Vagina (tissue), 2 donors: ENCODE data around the gene EP300. TPM values are rescaled to one million over a fixed set of nuclear protein-coding genes. Genes with fewer than 3 reads are reported as not detected.
"Not testable (repeated sequence)": the region's sequence is repeated elsewhere in the genome, so short reads cannot be mapped to it uniquely, and the experiment has no call there.

ENCODE experiments used
- DNase-seq, 2 donors: peaks; one replicate each; pipeline ENCODE4 v3.0.0-alpha.2; 2017; ENCODE audit errors: extremely low spot score in 2 of 2
- H3K27ac ChIP-seq: fragments of 200-600 bp; sonication (generic); one replicate; pipeline ENCODE4 v1.5.1; 2019
- H3K27me3 ChIP-seq: fragments of 200-600 bp; sonication (generic); one replicate; pipeline ENCODE4 v1.5.1; 2019
- H3K36me3 ChIP-seq, 2 donors: fragments of 200-600 bp; sonication (generic); one replicate each; pipeline ENCODE4 v1.5.1; 2017 to 2019
- H3K4me1 ChIP-seq: fragments of 200-600 bp; sonication (generic); one replicate; pipeline ENCODE4 v1.5.1; 2019
- H3K4me3 ChIP-seq, 2 donors: fragments of 200-600 bp; sonication (generic); 1 replicate in 1 of 2; 2 replicates in 1 of 2; pipeline ENCODE4 v1.5.1; 2016 to 2019
- H3K9me3 ChIP-seq: fragments of 200-600 bp; sonication (generic); one replicate; pipeline ENCODE4 v1.5.1; 2019
- CTCF ChIP-seq, 3 experiments: fragments of 450-650 bp in 2 of 3; fragments of 200-600 bp in 1 of 3; sonication (generic) in 1 of 3; IDR thresholded peaks; one replicate each; pipeline ENCODE4 v1.5.1; 2017 to 2019; ENCODE audit warnings: antibody characterized with exemption in 3 of 3, mild to moderate bottlenecking in 2 of 3, moderate library complexity in 2 of 3
- POLR2A ChIP-seq, 2 donors: fragments of 450-650 bp; IDR thresholded peaks; one replicate each; pipeline ENCODE4 v1.6.1; 2017; ENCODE audit warnings: antibody characterized with exemption in 2 of 2, mild to moderate bottlenecking in 2 of 2, moderate library complexity in 2 of 2
- POLR2AphosphoS5 ChIP-seq, 2 donors: sonication (generic); formaldehyde crosslinking; IDR thresholded peaks; one replicate each; pipeline ENCODE4 v1.9.0; 2017; ENCODE audit warnings: antibody characterized with exemption in 2 of 2, mild to moderate bottlenecking in 2 of 2, low read depth in 1 of 2; ENCODE audit not compliant: insufficient read depth in 1 of 2
- intact Hi-C: fragments of 100-400 bp; cut with DNase I; formaldehyde crosslinking; loops from one replicate; pipeline ENCODE4 v1.15.1; 2023
- total RNA-seq: library from RNA; depleted of rRNA; stranded (reverse); fragments of >200 nt; gene quantifications from one replicate; pipeline ENCODE4 v1.2.3, GENCODE V29; 2016

Gene EP300
- total RNA-seq, 1 donor from 2014 or later = 99.9 TPM

- H3K4me1 ChIP-seq = no peaks in the 10 kb centered on the region
- no peaks in the 10 kb centered on the region for H3K9me3 ChIP-seq
- H3K27ac ChIP-seq = no peak overlapping the region
- no peaks in the 10 kb centered on the region for H3K36me3 ChIP-seq
- H3K4me3 ChIP-seq = no peak overlapping the region
- DNase-seq = no peak
- no peak for TF ChIP-seq POLR2A (IDR thresholded peaks at IDR 0.05)
- no peak for TF ChIP-seq CTCF (IDR thresholded peaks at IDR 0.05)
- no peak for TF ChIP-seq POLR2AphosphoS5 (IDR thresholded peaks at IDR 0.05; ENCODE audit: insufficient read depth in 1 of 2, low read depth in 1 of 2)
- H3K27me3 ChIP-seq = no peaks in the 10 kb centered on the region
- intact Hi-C loops = no loop called here
Measured at GRCh38 chr22:41062146-41062545, 30.2 kb upstream of the EP300 start.

GRCh38 chr22:41064326-41064725 lies 28.1 kb upstream of the EP300 start:
- H3K36me3 ChIP-seq, intact Hi-C loops, H3K27me3 ChIP-seq, H3K9me3 ChIP-seq, DNase-seq, H3K4me1 ChIP-seq, H3K4me3 ChIP-seq, H3K27ac ChIP-seq: not testable (repeated sequence)

- H3K9me3 ChIP-seq, intact Hi-C loops, H3K4me1 ChIP-seq, DNase-seq, H3K4me3 ChIP-seq, H3K36me3 ChIP-seq, H3K27ac ChIP-seq, H3K27me3 ChIP-seq: not testable (repeated sequence)
Measured at GRCh38 chr22:41066341-41066740, 26.1 kb upstream of the EP300 start.

GRCh38 chr22:41067968-41068367 lies 24.4 kb upstream of the EP300 start:
- intact Hi-C loops = not testable (repeated sequence)

GRCh38 chr22:41070665-41071331 lies 21.6 kb upstream of the EP300 start:
- TF ChIP-seq POLR2A (IDR thresholded peaks at IDR 0.05) (no peak), POLR2AphosphoS5 (IDR thresholded peaks at IDR 0.05; ENCODE audit: insufficient read depth in 1 of 2, low read depth in 1 of 2) (no peak), CTCF (IDR thresholded peaks at IDR 0.05) (no peak)
- Histone ChIP-seq H3K27me3 (no peaks in the 10 kb centered on the region), H3K36me3 (no peaks in the 10 kb centered on the region), H3K4me1 (no peaks in the 10 kb centered on the region), H3K4me3 (no peak overlapping the region), H3K9me3 (no peaks in the 10 kb centered on the region), H3K27ac (no peak overlapping the region)
- DNase-seq = no peak
- intact Hi-C loops = no loop called here

More at GRCh38 chr22:41067968-41068367, 24.4 kb upstream of the EP300 start:
- H3K27me3 ChIP-seq, H3K27ac ChIP-seq, H3K36me3 ChIP-seq, H3K4me3 ChIP-seq, H3K4me1 ChIP-seq, DNase-seq, H3K9me3 ChIP-seq: not testable (repeated sequence)

GRCh38 chr22:41074061-41074460 lies 18.3 kb upstream of the EP300 start:
- TF ChIP-seq POLR2A (IDR thresholded peaks at IDR 0.05) = no peak
- TF ChIP-seq CTCF (IDR thresholded peaks at IDR 0.05) = no peak
- no peak for TF ChIP-seq POLR2AphosphoS5 (IDR thresholded peaks at IDR 0.05; ENCODE audit: insufficient read depth in 1 of 2, low read depth in 1 of 2)
- H3K27me3 ChIP-seq = no peaks in the 10 kb centered on the region
- no peak overlapping the region for H3K27ac ChIP-seq
- H3K4me3 ChIP-seq = no peak overlapping the region
- H3K4me1 ChIP-seq = no peaks in the 10 kb centered on the region
- H3K36me3 ChIP-seq = no peaks in the 10 kb centered on the region
- H3K9me3 ChIP-seq = no peaks in the 10 kb centered on the region
- no peak for DNase-seq
- intact Hi-C loops = no loop called here
